ENCODE data around the gene SGMS1. TPM values are rescaled to one million over a fixed set of nuclear protein-coding genes. Genes with fewer than 3 reads are reported as not detected.

SGMS1 gene
- polyA plus RNA-seq, 1 donor from 2014 or later = 8.0 TPM

DNA sequence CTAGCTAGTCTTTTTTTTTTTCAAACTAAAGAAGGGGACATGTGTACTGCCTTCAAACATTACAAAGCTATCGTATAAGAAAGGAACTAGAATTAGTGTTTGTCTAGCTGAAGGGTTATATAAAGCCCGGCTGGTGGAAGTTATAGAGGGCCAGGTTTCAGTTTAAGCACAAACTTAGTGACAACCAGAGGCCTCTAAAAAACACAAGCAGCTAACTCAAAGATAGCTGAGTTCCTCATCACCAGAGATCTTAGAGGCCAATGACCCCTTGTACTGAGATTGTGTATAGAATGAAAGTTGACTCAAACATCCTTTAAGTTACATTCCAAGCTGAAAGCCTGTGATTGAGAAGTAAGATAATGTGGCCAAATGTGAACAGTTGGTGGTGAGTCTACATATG, 28.1 kb upstream of the SGMS1 start:
- no peaks in the 10 kb centered on the region for H3K9me3 ChIP-seq (ENCODE audit: low read length)
- no peak overlapping the region for H2AFZ ChIP-seq (ENCODE audit: low read depth, low read length)
- H3K9ac ChIP-seq (ENCODE audit: low read length) = no peak overlapping the region
- H3K36me3 ChIP-seq (ENCODE audit: insufficient read depth, low read length) = no peaks in the 10 kb centered on the region
- no peaks in the 10 kb centered on the region for H3K79me2 ChIP-seq (replicated peaks; ENCODE audit: insufficient read depth, low read length)
- no peaks in the 10 kb centered on the region for H3K9me2 ChIP-seq (ENCODE audit: insufficient read depth, low read length)
- no peak for TF ChIP-seq POLR2AphosphoS5 (IDR thresholded peaks at IDR 0.05)
- no peaks in the 10 kb centered on the region for H3F3A ChIP-seq (ENCODE audit: insufficient read depth, low read length, poor library complexity, severe bottlenecking)
- no peak overlapping the region for H3K4me3 ChIP-seq (ENCODE audit: low read length)
- H4K20me1 ChIP-seq (ENCODE audit: insufficient read depth) = no peaks in the 10 kb centered on the region
- no peak overlapping the region for H3K4me2 ChIP-seq (ENCODE audit: low read length)
- no peak overlapping the region for H3K27ac ChIP-seq (ENCODE audit: low read length)
- no peaks in the 10 kb centered on the region for H3K27me3 ChIP-seq (ENCODE audit: insufficient read depth, low read depth, low read length)

DNA sequence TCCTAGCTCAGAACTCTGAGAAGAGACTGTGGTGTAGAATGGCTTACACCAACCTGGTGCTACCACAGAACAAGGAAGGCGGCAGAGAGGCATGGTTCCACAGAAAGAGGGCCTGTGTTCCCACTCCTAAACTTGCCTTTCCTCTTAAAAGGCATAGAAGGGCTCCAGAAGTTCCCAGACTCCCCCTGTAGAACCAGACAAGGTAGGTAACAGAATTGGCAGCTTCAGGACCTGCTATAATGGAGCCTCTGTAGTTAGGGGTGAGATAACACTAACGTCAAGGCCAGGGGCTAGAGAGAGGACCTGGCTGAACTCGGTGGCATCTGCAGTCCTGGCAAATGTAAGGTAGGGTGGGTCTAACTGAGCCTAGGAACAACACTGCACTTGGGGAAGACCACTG, 26.7 kb upstream of the SGMS1 start:
- H3K9ac ChIP-seq (ENCODE audit: low read length) = no peak overlapping the region
- no peak overlapping the region for H3K27ac ChIP-seq (ENCODE audit: low read length)
- no peaks in the 10 kb centered on the region for H3K36me3 ChIP-seq (ENCODE audit: insufficient read depth, low read length)
- no peaks in the 10 kb centered on the region for H3K27me3 ChIP-seq (ENCODE audit: insufficient read depth, low read depth, low read length)
- no peak for TF ChIP-seq POLR2AphosphoS5 (IDR thresholded peaks at IDR 0.05)
- TF ChIP-seq SMC3 (conservative IDR thresholded peaks at IDR 0.05; ENCODE audit: poor library complexity) = no peak
- TF ChIP-seq, protein P1, sequence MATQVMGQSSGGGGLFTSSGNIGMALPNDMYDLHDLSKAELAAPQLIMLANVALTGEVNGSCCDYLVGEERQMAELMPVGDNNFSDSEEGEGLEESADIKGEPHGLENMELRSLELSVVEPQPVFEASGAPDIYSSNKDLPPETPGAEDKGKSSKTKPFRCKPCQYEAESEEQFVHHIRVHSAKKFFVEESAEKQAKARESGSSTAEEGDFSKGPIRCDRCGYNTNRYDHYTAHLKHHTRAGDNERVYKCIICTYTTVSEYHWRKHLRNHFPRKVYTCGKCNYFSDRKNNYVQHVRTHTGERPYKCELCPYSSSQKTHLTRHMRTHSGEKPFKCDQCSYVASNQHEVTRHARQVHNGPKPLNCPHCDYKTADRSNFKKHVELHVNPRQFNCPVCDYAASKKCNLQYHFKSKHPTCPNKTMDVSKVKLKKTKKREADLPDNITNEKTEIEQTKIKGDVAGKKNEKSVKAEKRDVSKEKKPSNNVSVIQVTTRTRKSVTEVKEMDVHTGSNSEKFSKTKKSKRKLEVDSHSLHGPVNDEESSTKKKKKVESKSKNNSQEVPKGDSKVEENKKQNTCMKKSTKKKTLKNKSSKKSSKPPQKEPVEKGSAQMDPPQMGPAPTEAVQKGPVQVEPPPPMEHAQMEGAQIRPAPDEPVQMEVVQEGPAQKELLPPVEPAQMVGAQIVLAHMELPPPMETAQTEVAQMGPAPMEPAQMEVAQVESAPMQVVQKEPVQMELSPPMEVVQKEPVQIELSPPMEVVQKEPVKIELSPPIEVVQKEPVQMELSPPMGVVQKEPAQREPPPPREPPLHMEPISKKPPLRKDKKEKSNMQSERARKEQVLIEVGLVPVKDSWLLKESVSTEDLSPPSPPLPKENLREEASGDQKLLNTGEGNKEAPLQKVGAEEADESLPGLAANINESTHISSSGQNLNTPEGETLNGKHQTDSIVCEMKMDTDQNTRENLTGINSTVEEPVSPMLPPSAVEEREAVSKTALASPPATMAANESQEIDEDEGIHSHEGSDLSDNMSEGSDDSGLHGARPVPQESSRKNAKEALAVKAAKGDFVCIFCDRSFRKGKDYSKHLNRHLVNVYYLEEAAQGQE (IDR thresholded peaks at IDR 0.05; ENCODE audit: borderline replicate concordance) = no peak
- TF ChIP-seq, protein P2, sequence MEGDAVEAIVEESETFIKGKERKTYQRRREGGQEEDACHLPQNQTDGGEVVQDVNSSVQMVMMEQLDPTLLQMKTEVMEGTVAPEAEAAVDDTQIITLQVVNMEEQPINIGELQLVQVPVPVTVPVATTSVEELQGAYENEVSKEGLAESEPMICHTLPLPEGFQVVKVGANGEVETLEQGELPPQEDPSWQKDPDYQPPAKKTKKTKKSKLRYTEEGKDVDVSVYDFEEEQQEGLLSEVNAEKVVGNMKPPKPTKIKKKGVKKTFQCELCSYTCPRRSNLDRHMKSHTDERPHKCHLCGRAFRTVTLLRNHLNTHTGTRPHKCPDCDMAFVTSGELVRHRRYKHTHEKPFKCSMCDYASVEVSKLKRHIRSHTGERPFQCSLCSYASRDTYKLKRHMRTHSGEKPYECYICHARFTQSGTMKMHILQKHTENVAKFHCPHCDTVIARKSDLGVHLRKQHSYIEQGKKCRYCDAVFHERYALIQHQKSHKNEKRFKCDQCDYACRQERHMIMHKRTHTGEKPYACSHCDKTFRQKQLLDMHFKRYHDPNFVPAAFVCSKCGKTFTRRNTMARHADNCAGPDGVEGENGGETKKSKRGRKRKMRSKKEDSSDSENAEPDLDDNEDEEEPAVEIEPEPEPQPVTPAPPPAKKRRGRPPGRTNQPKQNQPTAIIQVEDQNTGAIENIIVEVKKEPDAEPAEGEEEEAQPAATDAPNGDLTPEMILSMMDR (IDR thresholded peaks at IDR 0.05; ENCODE audit: poor library complexity, severe bottlenecking) = no peak
- TF ChIP-seq EZH2 (IDR thresholded peaks at IDR 0.05; ENCODE audit: borderline replicate concordance, insufficient read depth, low read length, poor library complexity, severe bottlenecking) = no peak
- no peak for TF ChIP-seq EP300 (conservative IDR thresholded peaks at IDR 0.05; ENCODE audit: poor library complexity, severe bottlenecking)
- no peak for TF ChIP-seq RAD21 (conservative IDR thresholded peaks at IDR 0.05)
- TF ChIP-seq MXI1 (conservative IDR thresholded peaks at IDR 0.05; ENCODE audit: poor library complexity, severe bottlenecking) = no peak
- TF ChIP-seq TAF1 (IDR thresholded peaks at IDR 0.05; ENCODE audit: low read depth) = no peak
- H3K4me2 ChIP-seq (ENCODE audit: low read length) = no peak overlapping the region
- no peaks in the 10 kb centered on the region for H3K9me3 ChIP-seq (ENCODE audit: low read length)
- no peaks in the 10 kb centered on the region for H3K79me2 ChIP-seq (replicated peaks; ENCODE audit: insufficient read depth, low read length)
- H3K4me3 ChIP-seq (ENCODE audit: low read length) = no peak overlapping the region
- H4K20me1 ChIP-seq (ENCODE audit: insufficient read depth) = no peaks in the 10 kb centered on the region
- no peaks in the 10 kb centered on the region for H3K9me2 ChIP-seq (ENCODE audit: insufficient read depth, low read length)
- no peak overlapping the region for H2AFZ ChIP-seq (ENCODE audit: low read depth, low read length)
- H3F3A ChIP-seq (ENCODE audit: insufficient read depth, low read length, poor library complexity, severe bottlenecking) = no peaks in the 10 kb centered on the region

DNA sequence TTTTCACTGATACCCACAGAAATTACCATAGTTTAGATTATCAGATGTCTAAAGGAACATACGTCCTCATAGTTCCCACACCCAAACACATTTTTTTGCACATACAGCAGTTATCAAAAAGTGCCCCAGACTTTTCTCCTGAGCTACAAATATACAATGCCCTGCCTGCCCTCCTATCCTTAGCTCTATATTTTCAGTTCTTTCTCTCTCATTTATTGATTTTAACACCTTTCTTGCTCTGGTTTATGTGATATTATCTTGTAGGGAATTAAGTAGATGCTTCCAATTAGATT, 25.1 kb upstream of the SGMS1 start:
- Histone ChIP-seq H3K36me3 (ENCODE audit: insufficient read depth, low read length) (no peaks in the 10 kb centered on the region), H3K9ac (ENCODE audit: low read length) (no peak overlapping the region), H3F3A (ENCODE audit: insufficient read depth, low read length, poor library complexity, severe bottlenecking) (no peaks in the 10 kb centered on the region), H3K27me3 (ENCODE audit: insufficient read depth, low read depth, low read length) (no peaks in the 10 kb centered on the region), H3K4me3 (ENCODE audit: low read length) (no peak overlapping the region), H3K9me3 (ENCODE audit: low read length) (no peaks in the 10 kb centered on the region), H3K4me2 (ENCODE audit: low read length) (no peak overlapping the region), H3K27ac (ENCODE audit: low read length) (no peak overlapping the region), H3K79me2 (replicated peaks; ENCODE audit: insufficient read depth, low read length) (no peaks in the 10 kb centered on the region), H4K20me1 (ENCODE audit: insufficient read depth) (no peaks in the 10 kb centered on the region), H2AFZ (ENCODE audit: low read depth, low read length) (no peak overlapping the region), H3K9me2 (ENCODE audit: insufficient read depth, low read length) (no peaks in the 10 kb centered on the region)
- TF ChIP-seq, protein P2 (IDR thresholded peaks at IDR 0.05; ENCODE audit: poor library complexity, severe bottlenecking) = no peak
- TF ChIP-seq TAF1 (IDR thresholded peaks at IDR 0.05; ENCODE audit: low read depth) (no peak), MXI1 (conservative IDR thresholded peaks at IDR 0.05; ENCODE audit: poor library complexity, severe bottlenecking) (no peak), POLR2AphosphoS5 (IDR thresholded peaks at IDR 0.05) (no peak), SMC3 (conservative IDR thresholded peaks at IDR 0.05; ENCODE audit: poor library complexity) (no peak), EZH2 (IDR thresholded peaks at IDR 0.05; ENCODE audit: borderline replicate concordance, insufficient read depth, low read length, poor library complexity, severe bottlenecking) (no peak), RAD21 (conservative IDR thresholded peaks at IDR 0.05) (no peak), EP300 (conservative IDR thresholded peaks at IDR 0.05; ENCODE audit: poor library complexity, severe bottlenecking) (no peak)
- TF ChIP-seq, protein P1 (IDR thresholded peaks at IDR 0.05; ENCODE audit: borderline replicate concordance) = no peak

Measured in neural cell (in vitro differentiated cells).